ENCODE measurements around the gene CHN2.

Gene CHN2

DNA sequence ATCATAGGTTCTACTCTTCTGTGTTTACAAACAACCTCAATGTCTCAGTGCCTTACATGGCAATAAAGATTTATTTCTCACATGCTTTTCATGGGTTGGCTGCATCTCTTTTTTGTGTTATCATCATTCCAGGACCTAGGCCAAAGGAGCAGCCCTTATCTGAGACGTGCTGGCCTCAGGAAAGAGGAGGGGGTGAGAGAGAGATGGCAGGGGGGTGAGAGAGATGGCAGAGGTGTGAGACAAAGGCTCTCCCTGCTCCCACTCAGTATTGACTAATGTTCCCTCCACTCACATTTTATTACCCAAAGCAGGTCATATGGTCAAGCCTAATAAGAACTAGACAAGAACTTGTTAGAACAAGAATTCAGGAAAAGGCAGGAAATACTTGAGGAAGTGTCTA, 249.0 kb downstream of the CHN2 start:
- Histone ChIP-seq H3K36me3 (ENCODE audit: control insufficient read depth, insufficient read depth, low read length) (no peaks in the 10 kb centered on the region), H3K4me2 (ENCODE audit: low read length) (no peak overlapping the region), H3K9ac (no peak overlapping the region), H3K4me1 (no peaks in the 10 kb centered on the region), H3K9me3 (ENCODE audit: control insufficient read depth, low read length) (no peaks in the 10 kb centered on the region), H3K27me3 (ENCODE audit: control insufficient read depth, insufficient read depth, low read length) (no peaks in the 10 kb centered on the region), H3K79me2 (no peaks in the 10 kb centered on the region), H3K27ac (no peak overlapping the region), H3K4me3 (ENCODE audit: low read depth, low read length) (no peak overlapping the region), H2AFZ (no peak overlapping the region)
- TF ChIP-seq, protein P1, sequence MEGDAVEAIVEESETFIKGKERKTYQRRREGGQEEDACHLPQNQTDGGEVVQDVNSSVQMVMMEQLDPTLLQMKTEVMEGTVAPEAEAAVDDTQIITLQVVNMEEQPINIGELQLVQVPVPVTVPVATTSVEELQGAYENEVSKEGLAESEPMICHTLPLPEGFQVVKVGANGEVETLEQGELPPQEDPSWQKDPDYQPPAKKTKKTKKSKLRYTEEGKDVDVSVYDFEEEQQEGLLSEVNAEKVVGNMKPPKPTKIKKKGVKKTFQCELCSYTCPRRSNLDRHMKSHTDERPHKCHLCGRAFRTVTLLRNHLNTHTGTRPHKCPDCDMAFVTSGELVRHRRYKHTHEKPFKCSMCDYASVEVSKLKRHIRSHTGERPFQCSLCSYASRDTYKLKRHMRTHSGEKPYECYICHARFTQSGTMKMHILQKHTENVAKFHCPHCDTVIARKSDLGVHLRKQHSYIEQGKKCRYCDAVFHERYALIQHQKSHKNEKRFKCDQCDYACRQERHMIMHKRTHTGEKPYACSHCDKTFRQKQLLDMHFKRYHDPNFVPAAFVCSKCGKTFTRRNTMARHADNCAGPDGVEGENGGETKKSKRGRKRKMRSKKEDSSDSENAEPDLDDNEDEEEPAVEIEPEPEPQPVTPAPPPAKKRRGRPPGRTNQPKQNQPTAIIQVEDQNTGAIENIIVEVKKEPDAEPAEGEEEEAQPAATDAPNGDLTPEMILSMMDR (IDR thresholded peaks at IDR 0.05) = no peak

DNA sequence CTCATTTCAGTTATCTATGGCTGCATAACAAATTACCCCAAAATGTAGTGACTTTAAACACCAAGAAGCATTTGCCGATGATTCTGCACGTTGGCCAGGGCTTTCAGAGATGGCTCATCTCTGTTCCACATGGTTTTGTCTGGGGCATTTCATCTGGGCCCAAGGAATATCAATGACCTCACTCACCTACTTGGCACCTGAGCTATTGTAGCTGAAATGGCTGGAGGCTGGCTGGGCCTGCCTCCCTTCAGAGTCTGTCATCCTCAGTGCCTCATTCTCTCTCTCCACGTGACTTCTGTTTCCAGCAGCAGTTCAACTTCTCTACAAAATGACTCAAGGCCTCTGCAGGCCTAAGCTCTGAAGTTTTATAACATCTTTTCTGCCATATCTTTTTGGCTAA, 249.7 kb downstream of the CHN2 start:
- Histone ChIP-seq H3K36me3 (ENCODE audit: control insufficient read depth, insufficient read depth, low read length) (no peaks in the 10 kb centered on the region), H3K27ac (no peak overlapping the region), H3K27me3 (ENCODE audit: control insufficient read depth, insufficient read depth, low read length) (no peaks in the 10 kb centered on the region), H3K4me3 (ENCODE audit: low read depth, low read length) (no peak overlapping the region), H3K79me2 (no peaks in the 10 kb centered on the region), H3K9ac (no peak overlapping the region), H3K9me3 (ENCODE audit: control insufficient read depth, low read length) (no peaks in the 10 kb centered on the region), H3K4me2 (ENCODE audit: low read length) (no peak overlapping the region), H2AFZ (no peak overlapping the region), H3K4me1 (no peaks in the 10 kb centered on the region)
- TF ChIP-seq, protein P1 (IDR thresholded peaks at IDR 0.05) = no peak

DNA sequence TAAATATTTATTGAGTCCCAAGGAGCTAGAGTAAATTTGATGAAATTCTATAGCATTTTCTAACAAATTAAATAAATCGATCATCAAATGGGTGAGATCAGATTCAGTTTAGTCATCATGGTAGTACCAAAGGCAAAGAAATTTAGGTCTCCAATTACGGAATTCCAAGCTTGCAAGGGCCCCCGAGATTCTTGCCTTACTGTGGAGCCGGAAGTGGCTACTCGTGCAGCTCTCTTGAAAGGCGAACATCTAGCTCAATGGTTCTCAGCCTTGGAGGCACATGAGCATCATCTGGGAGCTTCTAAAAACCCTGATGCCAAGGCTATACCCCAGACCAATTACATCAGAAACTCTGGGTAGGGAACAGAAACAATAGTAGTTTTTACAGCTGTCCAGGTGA, 251.2 kb downstream of the CHN2 start:
- TF ChIP-seq, protein P1 (IDR thresholded peaks at IDR 0.05) = no peak
- no peaks in the 10 kb centered on the region for H3K79me2 ChIP-seq
- H3K27me3 ChIP-seq (ENCODE audit: control insufficient read depth, insufficient read depth, low read length) = no peaks in the 10 kb centered on the region
- no peak overlapping the region for H3K4me2 ChIP-seq (ENCODE audit: low read length)
- no peak overlapping the region for H2AFZ ChIP-seq
- H3K9ac ChIP-seq = no peak overlapping the region
- no peaks in the 10 kb centered on the region for H3K9me3 ChIP-seq (ENCODE audit: control insufficient read depth, low read length)
- no peaks in the 10 kb centered on the region for H3K4me1 ChIP-seq
- no peaks in the 10 kb centered on the region for H3K36me3 ChIP-seq (ENCODE audit: control insufficient read depth, insufficient read depth, low read length)
- no peak overlapping the region for H3K27ac ChIP-seq
- no peak overlapping the region for H3K4me3 ChIP-seq (ENCODE audit: low read depth, low read length)

DNA sequence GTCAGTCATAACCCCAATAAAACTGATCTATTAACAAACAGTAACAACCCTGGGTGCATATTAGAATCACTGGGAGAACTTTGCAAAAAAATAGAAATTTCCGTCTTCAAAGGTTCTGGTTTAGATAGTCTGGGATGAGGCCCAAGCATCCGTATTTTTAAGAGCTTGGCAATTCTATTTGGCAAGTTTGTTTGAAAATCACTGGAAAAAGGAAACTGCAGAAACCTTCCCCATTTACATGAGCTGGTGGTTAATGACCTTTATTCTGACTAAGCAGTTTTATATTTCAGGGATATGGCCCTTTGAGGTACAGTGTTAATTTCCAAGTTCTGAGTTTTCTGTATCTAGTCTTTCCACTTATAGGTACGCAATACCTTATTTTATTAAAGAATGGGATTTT, 253.3 kb downstream of the CHN2 start:
- TF ChIP-seq, protein P1 (IDR thresholded peaks at IDR 0.05) = no peak
- H3K79me2 ChIP-seq = no peaks in the 10 kb centered on the region
- no peak overlapping the region for H3K9ac ChIP-seq
- no peaks in the 10 kb centered on the region for H3K27me3 ChIP-seq (ENCODE audit: control insufficient read depth, insufficient read depth, low read length)
- H3K27ac ChIP-seq = no peak overlapping the region
- H2AFZ ChIP-seq = no peak overlapping the region
- H3K4me2 ChIP-seq (ENCODE audit: low read length) = no peak overlapping the region
- H3K9me3 ChIP-seq (ENCODE audit: control insufficient read depth, low read length) = no peaks in the 10 kb centered on the region
- no peaks in the 10 kb centered on the region for H3K36me3 ChIP-seq (ENCODE audit: control insufficient read depth, insufficient read depth, low read length)
- no peaks in the 10 kb centered on the region for H3K4me1 ChIP-seq
- no peak overlapping the region for H3K4me3 ChIP-seq (ENCODE audit: low read depth, low read length)

DNA sequence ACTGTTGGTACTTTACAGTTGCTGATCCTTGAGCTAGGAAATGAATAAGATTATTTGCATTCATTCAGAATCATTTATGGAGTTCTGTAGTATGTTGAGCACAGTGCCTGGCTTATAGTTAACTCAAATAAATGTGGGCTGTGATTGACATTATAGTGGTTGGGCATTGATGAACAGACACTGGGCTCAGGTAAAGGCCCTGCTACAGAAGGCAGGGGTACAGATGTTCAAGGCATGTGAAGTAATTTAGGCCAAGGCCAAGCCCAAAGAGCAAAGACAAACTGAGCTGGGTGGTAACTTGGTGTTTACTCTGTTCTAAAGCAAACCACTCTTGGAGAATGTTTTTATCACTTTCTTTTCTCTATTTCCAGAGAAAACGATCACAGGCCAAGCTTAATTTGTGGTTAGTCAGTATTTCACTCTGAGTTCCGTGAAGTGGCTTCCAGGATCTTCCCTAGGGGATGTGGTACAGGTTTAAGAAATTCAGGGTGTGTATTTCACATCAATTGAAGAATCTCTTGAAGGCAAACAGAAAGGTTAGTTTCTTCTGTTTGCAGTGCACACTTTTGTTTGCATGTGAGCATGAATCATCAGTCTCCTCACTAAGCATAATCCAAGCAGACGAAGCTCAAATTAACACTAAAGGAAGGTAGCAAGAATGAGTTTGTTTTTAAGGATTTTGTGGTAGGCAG, 255.1 kb downstream of the CHN2 start:
- H3K36me3 ChIP-seq (ENCODE audit: control insufficient read depth, insufficient read depth, low read length) = no peaks in the 10 kb centered on the region
- H3K27me3 ChIP-seq (ENCODE audit: control insufficient read depth, insufficient read depth, low read length) = no peaks in the 10 kb centered on the region
- H3K9me3 ChIP-seq (ENCODE audit: control insufficient read depth, low read length) = no peaks in the 10 kb centered on the region
- H3K9ac ChIP-seq = no peak overlapping the region
- H3K79me2 ChIP-seq = no peaks in the 10 kb centered on the region
- H2AFZ ChIP-seq = no peak overlapping the region
- no peak overlapping the region for H3K4me2 ChIP-seq (ENCODE audit: low read length)
- no peaks in the 10 kb centered on the region for H3K4me1 ChIP-seq
- no peak overlapping the region for H3K4me3 ChIP-seq (ENCODE audit: low read depth, low read length)
- TF ChIP-seq, protein P1 (IDR thresholded peaks at IDR 0.05) = no peak
- no peak overlapping the region for H3K27ac ChIP-seq

Measured in parathyroid adenoma (tissue), 2 donors.